Keratinocyte (primary cell): Measurements from ENCODE around the gene FSD1.

Source experiments
- EZH2 ChIP-seq: IDR thresholded peaks from one replicate; pipeline ENCODE4 v1.6.1; 2012; ENCODE audit warnings: inconsistent platforms, mild to moderate bottlenecking, low read length, moderate library complexity
- TF ChIP-seq, protein P1 (sequence below), 3 experiments: IDR thresholded peaks in 1 of 3; conservative IDR thresholded peaks in 1 of 3; optimal IDR thresholded peaks in 1 of 3; 2 replicates in 2 of 3; 3 replicates in 1 of 3; pipeline versions ENCODE3 to v1.5.1; 2011; ENCODE audit warnings: low read length in 3 of 3, mild to moderate bottlenecking in 3 of 3, moderate library complexity in 2 of 3, control low read depth in 1 of 3, inconsistent platforms in 1 of 3; ENCODE audit not compliant: insufficient read depth in 2 of 3; ENCODE audit errors: extremely low read depth in 1 of 3

DNA sequence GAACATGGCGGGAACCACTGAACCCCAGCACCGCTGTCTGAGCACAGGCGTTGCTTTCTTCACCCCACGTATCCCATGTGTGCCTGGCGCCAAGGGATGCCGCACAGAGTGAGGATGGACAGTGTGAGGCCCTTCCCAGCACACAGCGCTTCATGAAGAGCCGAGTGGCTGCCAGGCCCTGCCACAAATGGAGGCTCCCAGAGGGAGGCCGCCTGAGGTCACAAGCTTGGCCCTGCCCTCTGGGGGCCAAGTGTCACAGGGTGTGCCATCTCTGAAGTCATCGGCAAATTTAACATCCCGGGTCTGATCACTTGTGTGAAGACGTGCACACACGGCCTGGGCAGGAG lies 63.4 kb downstream of the FSD1 start:
- TF ChIP-seq, protein P1, sequence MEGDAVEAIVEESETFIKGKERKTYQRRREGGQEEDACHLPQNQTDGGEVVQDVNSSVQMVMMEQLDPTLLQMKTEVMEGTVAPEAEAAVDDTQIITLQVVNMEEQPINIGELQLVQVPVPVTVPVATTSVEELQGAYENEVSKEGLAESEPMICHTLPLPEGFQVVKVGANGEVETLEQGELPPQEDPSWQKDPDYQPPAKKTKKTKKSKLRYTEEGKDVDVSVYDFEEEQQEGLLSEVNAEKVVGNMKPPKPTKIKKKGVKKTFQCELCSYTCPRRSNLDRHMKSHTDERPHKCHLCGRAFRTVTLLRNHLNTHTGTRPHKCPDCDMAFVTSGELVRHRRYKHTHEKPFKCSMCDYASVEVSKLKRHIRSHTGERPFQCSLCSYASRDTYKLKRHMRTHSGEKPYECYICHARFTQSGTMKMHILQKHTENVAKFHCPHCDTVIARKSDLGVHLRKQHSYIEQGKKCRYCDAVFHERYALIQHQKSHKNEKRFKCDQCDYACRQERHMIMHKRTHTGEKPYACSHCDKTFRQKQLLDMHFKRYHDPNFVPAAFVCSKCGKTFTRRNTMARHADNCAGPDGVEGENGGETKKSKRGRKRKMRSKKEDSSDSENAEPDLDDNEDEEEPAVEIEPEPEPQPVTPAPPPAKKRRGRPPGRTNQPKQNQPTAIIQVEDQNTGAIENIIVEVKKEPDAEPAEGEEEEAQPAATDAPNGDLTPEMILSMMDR (optimal IDR thresholded peaks at IDR 0.05 in 1 of 3, IDR thresholded peaks at IDR 0.05 in 1 of 3, conservative IDR thresholded peaks at IDR 0.05 in 1 of 3; ENCODE audit: extremely low read depth in 1 of 3, insufficient read depth in 2 of 3, low read length in 3 of 3) = no peak
- TF ChIP-seq EZH2 = no peak
